DMS 273 (cell line): ENCODE data around the gene ABCA4.
"Not testable (repeated sequence)": the region's sequence is repeated elsewhere in the genome, so short reads cannot be mapped to it uniquely, and the experiment has no call there.

Experiments
- DNase-seq: peaks from one replicate; lab custom pipeline; 2025; ENCODE audit not compliant: unreplicated experiment; lab: John Stamatoyannopoulos, UW

The ABCA4 gene

GRCh38 chr1:93959413-93959812, 161.5 kb downstream of the ABCA4 start:
- DNase-seq, result no peak

GRCh38 chr1:93958726-93959100, 162.2 kb downstream of the ABCA4 start:
- DNase-seq, result no peak

GRCh38 chr1:93958032-93958725, 162.8 kb downstream of the ABCA4 start:
- DNase-seq, result no peak

GRCh38 chr1:93955765-93956164, 165.2 kb downstream of the ABCA4 start:
- DNase-seq, result peak; percentile 13

GRCh38 chr1:93947002-93947686, 173.8 kb downstream of the ABCA4 start:
- not testable (repeated sequence) for DNase-seq
